Activated CD8-positive, alpha-beta memory T cell treated with anti-CD3 and anti-CD28 coated beads for 4 hours (primary cell): ENCODE measurements around the gene EHD3.
"Not testable (repeated sequence)": the region's sequence is repeated elsewhere in the genome, so short reads cannot be mapped to it uniquely, and the experiment has no call there.

Source experiments
- DNase-seq, 2 donors: peaks; one replicate each; pipeline ENCODE4 v3.0.0-alpha.2; 2020; ENCODE audit warnings: low read depth in 2 of 2

Gene EHD3

GRCh38 chr2:31255911-31256571, 22.1 kb downstream of the EHD3 start:
- DNase-seq, result no peak

GRCh38 chr2:31256611-31257382, 22.8 kb downstream of the EHD3 start:
- no peak for DNase-seq

- DNase-seq, result no peak
Measured at GRCh38 chr2:31258351-31258750, 24.4 kb downstream of the EHD3 start.

GRCh38 chr2:31259075-31259474, 25.1 kb downstream of the EHD3 start:
- no peak for DNase-seq

- no peak for DNase-seq
Measured at GRCh38 chr2:31260870-31261269, 26.9 kb downstream of the EHD3 start.

GRCh38 chr2:31263636-31264190, 29.8 kb downstream of the EHD3 start:
- no peak for DNase-seq

- DNase-seq, result no peak
Measured at GRCh38 chr2:31265234-31265633, 31.3 kb downstream of the EHD3 start.

GRCh38 chr2:31266804-31267203, 32.9 kb downstream of the EHD3 start:
- DNase-seq, result no peak

GRCh38 chr2:31267437-31268120, 33.6 kb downstream of the EHD3 start:
- DNase-seq, result no peak

- DNase-seq, result no peak
Measured at GRCh38 chr2:31268344-31268743, 34.4 kb downstream of the EHD3 start.

- DNase-seq, result no peak
Measured at GRCh38 chr2:31269087-31269486, 35.1 kb downstream of the EHD3 start.

- no peak for DNase-seq
Measured at GRCh38 chr2:31270131-31270530, 36.2 kb downstream of the EHD3 start.

GRCh38 chr2:31270822-31271231, 36.9 kb downstream of the EHD3 start:
- no peak for DNase-seq

GRCh38 chr2:31271851-31272267, 37.9 kb downstream of the EHD3 start:
- no peak for DNase-seq

GRCh38 chr2:31274401-31275075, 40.6 kb downstream of the EHD3 start:
- no peak for DNase-seq

- DNase-seq, result no peak
Measured at GRCh38 chr2:31275976-31276375, 42.0 kb downstream of the EHD3 start.

- DNase-seq, result no peak
Measured at GRCh38 chr2:31277621-31278020, 43.7 kb downstream of the EHD3 start.

GRCh38 chr2:31282634-31283033, 48.7 kb downstream of the EHD3 start:
- no peak for DNase-seq

- DNase-seq, result not testable (repeated sequence)
Measured at GRCh38 chr2:31283193-31283919, 49.4 kb downstream of the EHD3 start.

- no peak for DNase-seq
Measured at GRCh38 chr2:31284107-31284506, 50.2 kb downstream of the EHD3 start.

GRCh38 chr2:31286230-31286629, 52.3 kb downstream of the EHD3 start:
- DNase-seq, result no peak
